Neural cell (in vitro differentiated cells): Measurements from ENCODE around the gene G6PD.

ENCODE experiments used
- CTCF ChIP-seq: fragments of 450-650 bp; IDR thresholded peaks from 2 replicates; pipeline ENCODE4 v1.5.1; 2014; ENCODE audit warnings: antibody characterized with exemption, mild to moderate bottlenecking, moderate library complexity; ENCODE audit not compliant: poor library complexity, severe bottlenecking
- EP300 ChIP-seq: fragments of 450-650 bp; conservative IDR thresholded peaks from 2 replicates; pipeline ENCODE4 v1.6.1; 2014; ENCODE audit warnings: antibody characterized with exemption, mild to moderate bottlenecking, moderate library complexity; ENCODE audit not compliant: poor library complexity, severe bottlenecking
- EZH2 ChIP-seq: fragments of 200-600, 300-800 bp; shearing (Covaris generic), sonication (generic); IDR thresholded peaks from 2 replicates; pipeline ENCODE4 v1.6.1; 2014; ENCODE audit warnings: antibody characterized with exemption, low read length, borderline replicate concordance, mild to moderate bottlenecking; ENCODE audit not compliant: insufficient read depth, poor library complexity, severe bottlenecking
- RAD21 ChIP-seq: fragments of 450-650 bp; conservative IDR thresholded peaks from 2 replicates; pipeline ENCODE4 v1.6.1; 2014; ENCODE audit warnings: antibody characterized with exemption, mild to moderate bottlenecking, moderate library complexity

GRCh38 chrX:154506483-154507332 is 39.9 kb downstream of the G6PD start:
- TF ChIP-seq EP300 = no peak
- no peak for TF ChIP-seq EZH2
- TF ChIP-seq CTCF = no peak
- no peak for TF ChIP-seq RAD21
